Upper lobe of left lung (tissue), 6 donors: ENCODE results near the gene LARGE1. TPM values are rescaled to one million over a fixed set of nuclear protein-coding genes. Genes with fewer than 3 reads are reported as not detected.

ENCODE experiments used
- ATAC-seq, 2 donors: fragments of 200-7000 bp; cut with Tn5 transposase; one replicate each; pipeline ENCODE4 v1.9.1; 2022; ENCODE audit warnings: mild to moderate bottlenecking in 2 of 2, moderate library complexity in 2 of 2; ENCODE audit not compliant: low FRiP score in 2 of 2
- DNase-seq, 2 donors: peaks; one replicate each; pipeline ENCODE4 v3.0.0-alpha.2; 2019 to 2020
- H3K27ac ChIP-seq, 4 donors: fragments of 200-600 bp; sonication (generic); one replicate each; pipeline ENCODE4 v1.5.1; 2016 to 2019
- H3K27me3 ChIP-seq, 4 donors: fragments of 200-600 bp; sonication (generic); one replicate each; pipeline ENCODE4 v1.5.1; 2017 to 2019
- H3K36me3 ChIP-seq, 4 donors: fragments of 200-600 bp; sonication (generic); one replicate each; pipeline ENCODE4 v1.5.1; 2016 to 2019
- H3K4me1 ChIP-seq, 4 donors: fragments of 200-600 bp; sonication (generic); one replicate each; pipeline ENCODE4 v1.5.1; 2018 to 2019
- H3K4me3 ChIP-seq, 4 donors: fragments of 200-600 bp; sonication (generic); one replicate each; pipeline ENCODE4 v1.5.1; 2017 to 2019; ENCODE audit warnings: mild to moderate bottlenecking in 2 of 4, moderate library complexity in 1 of 4
- H3K9me3 ChIP-seq, 4 donors: fragments of 200-600 bp; sonication (generic); one replicate each; pipeline ENCODE4 v1.5.1; 2018 to 2019
- EP300 ChIP-seq, 4 donors: sonication (generic); formaldehyde crosslinking; IDR thresholded peaks; one replicate each; pipeline ENCODE4 v1.5.1; 2017; ENCODE audit warnings: antibody characterized with exemption in 4 of 4, control low read depth in 2 of 4
- POLR2A ChIP-seq, 4 donors: fragments of 450-650 bp; IDR thresholded peaks; one replicate each; pipeline ENCODE4 v1.5.1; 2016 to 2017; ENCODE audit warnings: antibody characterized with exemption in 4 of 4, mild to moderate bottlenecking in 2 of 4
- POLR2AphosphoS5 ChIP-seq, 2 donors: sonication (generic); formaldehyde crosslinking; IDR thresholded peaks; one replicate each; pipeline ENCODE4 v1.5.1; 2017; ENCODE audit warnings: antibody characterized with exemption in 2 of 2
- WGBS, 2 donors: methylation state at CpG; one replicate each; pipeline ENCODE4 v1.1.5; 2017 to 2018; 5-methylcytosine and 5-hydroxymethylcytosine counted together
- total RNA-seq, 6 donors: library from RNA; depleted of rRNA in 4 of 6; stranded (reverse); fragments of >200 nt in 4 of 6; gene quantifications; one replicate each; pipeline versions ENCODE4 v1.1.0 to v1.2.1, GENCODE V29; 2016 to 2021
- TF ChIP-seq, protein P1 (sequence below), 6 experiments: fragments of 450-650 bp in 4 of 6; fragments of 200-600 bp in 2 of 6; sonication (generic) in 2 of 6; IDR thresholded peaks; one replicate each; pipeline ENCODE4 v1.5.1; 2016 to 2019; ENCODE audit warnings: antibody characterized with exemption in 6 of 6
- donor health status: DM: no; HTN: no; CAD: no; lungs with moderate emphysema.
- donor health status: DM: no; HTN: yes; CAD: no; lungs with severe emphysema.

The LARGE1 gene
- total RNA-seq, 6 donors from 2014 or later, result 14.0 to 56.6 (median 25.3) TPM

- ATAC-seq (no peak), DNase-seq (peak in 1 of 2 donors; percentile 13)
- no peaks in the 10 kb centered on the region for H3K36me3 ChIP-seq
- H3K4me3 ChIP-seq, result no peak overlapping the region
- H3K4me1 ChIP-seq, result no peaks in the 10 kb centered on the region
- 93 to 96% methylated on average over 5 to 7 of the region's 7 CpGs for WGBS, 2 donors
- no peak for TF ChIP-seq POLR2A (IDR thresholded peaks at IDR 0.05)
- TF ChIP-seq, protein P1, sequence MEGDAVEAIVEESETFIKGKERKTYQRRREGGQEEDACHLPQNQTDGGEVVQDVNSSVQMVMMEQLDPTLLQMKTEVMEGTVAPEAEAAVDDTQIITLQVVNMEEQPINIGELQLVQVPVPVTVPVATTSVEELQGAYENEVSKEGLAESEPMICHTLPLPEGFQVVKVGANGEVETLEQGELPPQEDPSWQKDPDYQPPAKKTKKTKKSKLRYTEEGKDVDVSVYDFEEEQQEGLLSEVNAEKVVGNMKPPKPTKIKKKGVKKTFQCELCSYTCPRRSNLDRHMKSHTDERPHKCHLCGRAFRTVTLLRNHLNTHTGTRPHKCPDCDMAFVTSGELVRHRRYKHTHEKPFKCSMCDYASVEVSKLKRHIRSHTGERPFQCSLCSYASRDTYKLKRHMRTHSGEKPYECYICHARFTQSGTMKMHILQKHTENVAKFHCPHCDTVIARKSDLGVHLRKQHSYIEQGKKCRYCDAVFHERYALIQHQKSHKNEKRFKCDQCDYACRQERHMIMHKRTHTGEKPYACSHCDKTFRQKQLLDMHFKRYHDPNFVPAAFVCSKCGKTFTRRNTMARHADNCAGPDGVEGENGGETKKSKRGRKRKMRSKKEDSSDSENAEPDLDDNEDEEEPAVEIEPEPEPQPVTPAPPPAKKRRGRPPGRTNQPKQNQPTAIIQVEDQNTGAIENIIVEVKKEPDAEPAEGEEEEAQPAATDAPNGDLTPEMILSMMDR (IDR thresholded peaks at IDR 0.05), result no peak
- no peak for TF ChIP-seq POLR2AphosphoS5 (IDR thresholded peaks at IDR 0.05)
- TF ChIP-seq EP300 (IDR thresholded peaks at IDR 0.05), result no peak
- peaks cover 0 to 5% (median 2%) of the 10 kb centered on the region in 4 donors for H3K9me3 ChIP-seq
- H3K27me3 ChIP-seq, result no peaks in the 10 kb centered on the region
- H3K27ac ChIP-seq, result no peak overlapping the region
These were observed 279.4 kb downstream of the LARGE1 start for GRCh38 chr22:33640900-33641299.

DNA sequence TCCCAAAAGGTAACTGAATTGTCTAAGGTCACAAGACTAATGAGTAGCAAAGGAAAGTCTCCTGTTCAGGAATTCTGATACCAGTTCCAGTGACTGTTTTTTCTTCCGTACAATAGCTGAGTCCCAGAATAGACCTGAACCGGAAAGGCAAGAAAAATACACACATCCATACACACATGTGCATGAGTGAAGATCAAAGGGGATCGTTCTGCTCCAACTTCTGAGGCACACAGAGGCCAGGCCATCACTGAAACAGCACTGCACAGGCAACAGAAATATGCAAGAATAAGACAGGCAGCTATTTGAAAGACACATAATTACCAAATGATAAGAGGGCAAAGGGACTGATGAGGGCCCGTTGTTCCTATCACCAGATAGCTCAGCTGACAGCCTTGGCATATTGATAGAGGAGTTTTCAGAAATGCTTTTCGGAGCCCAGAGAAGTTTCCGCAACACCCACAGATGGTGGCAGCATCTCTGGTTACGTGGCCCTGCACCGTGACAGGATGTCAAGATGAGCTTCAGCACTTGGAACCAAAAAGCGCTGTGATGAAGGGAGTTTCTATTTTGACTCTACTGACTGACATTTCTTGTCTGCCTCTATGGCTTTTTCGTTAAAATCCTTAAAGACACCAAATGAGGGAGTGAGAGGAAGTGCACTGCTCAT, 280.6 kb downstream of the LARGE1 start:
- Histone ChIP-seq H3K27me3 (no peaks in the 10 kb centered on the region), H3K4me1 (no peaks in the 10 kb centered on the region), H3K9me3 (peaks cover 0 to 5% (median 0%) of the 10 kb centered on the region in 4 donors), H3K4me3 (no peak overlapping the region), H3K27ac (no peak overlapping the region), H3K36me3 (no peaks in the 10 kb centered on the region)
- DNase-seq, result no peak
- 68 to 76% methylated on average over 10 of the region's 10 CpGs for WGBS, 2 donors
- no peak for ATAC-seq
- no peak for TF ChIP-seq POLR2AphosphoS5 (IDR thresholded peaks at IDR 0.05)
- TF ChIP-seq POLR2A (IDR thresholded peaks at IDR 0.05), result no peak
- no peak for TF ChIP-seq EP300 (IDR thresholded peaks at IDR 0.05)
- TF ChIP-seq, protein P1 (IDR thresholded peaks at IDR 0.05), result no peak

- Histone ChIP-seq H3K4me3 (no peak overlapping the region), H3K27ac (no peak overlapping the region), H3K9me3 (peaks cover 0 to 5% (median 0%) of the 10 kb centered on the region in 4 donors), H3K36me3 (no peaks in the 10 kb centered on the region), H3K27me3 (no peaks in the 10 kb centered on the region), H3K4me1 (no peaks in the 10 kb centered on the region)
- 25 to 74% methylated on average over 2 of the region's 2 CpGs for WGBS, 2 donors
- TF ChIP-seq POLR2A (IDR thresholded peaks at IDR 0.05), result no peak
- TF ChIP-seq EP300 (IDR thresholded peaks at IDR 0.05), result no peak
- TF ChIP-seq, protein P1 (IDR thresholded peaks at IDR 0.05), result no peak
- no peak for TF ChIP-seq POLR2AphosphoS5 (IDR thresholded peaks at IDR 0.05)
- DNase-seq, result no peak
- ATAC-seq, result no peak
These were observed 284.5 kb downstream of the LARGE1 start for GRCh38 chr22:33635766-33636165.

DNA sequence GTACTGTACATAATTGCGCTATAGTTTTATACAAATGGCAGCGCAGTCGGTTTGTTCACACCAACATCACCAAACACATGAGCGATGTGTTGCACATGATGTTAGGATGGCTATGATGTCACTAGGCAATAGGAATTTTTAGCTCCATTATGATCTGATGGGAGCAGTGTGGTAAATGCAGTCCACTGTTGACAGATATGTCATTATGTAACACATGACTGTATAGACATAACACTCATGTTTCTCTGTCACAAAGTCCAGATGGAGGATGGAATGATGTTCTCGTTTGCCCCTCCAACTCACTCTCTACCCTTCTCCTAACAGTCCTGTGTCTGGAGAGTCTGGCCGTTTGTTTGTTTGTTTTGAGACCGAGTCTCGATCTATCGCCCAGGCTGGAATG, 288.5 kb downstream of the LARGE1 start:
- DNase-seq, result no peak
- Histone ChIP-seq H3K4me3 (no peak overlapping the region), H3K36me3 (no peaks in the 10 kb centered on the region), H3K4me1 (no peaks in the 10 kb centered on the region), H3K27me3 (no peaks in the 10 kb centered on the region), H3K9me3 (no peaks in the 10 kb centered on the region), H3K27ac (no peak overlapping the region)
- WGBS, 2 donors, result 94 to 95% methylated on average over 9 of the region's 9 CpGs
- no peak for TF ChIP-seq EP300 (IDR thresholded peaks at IDR 0.05)
- TF ChIP-seq POLR2A (IDR thresholded peaks at IDR 0.05), result no peak
- no peak for TF ChIP-seq POLR2AphosphoS5 (IDR thresholded peaks at IDR 0.05)
- TF ChIP-seq, protein P1 (IDR thresholded peaks at IDR 0.05), result no peak
- no peak for ATAC-seq

DNA sequence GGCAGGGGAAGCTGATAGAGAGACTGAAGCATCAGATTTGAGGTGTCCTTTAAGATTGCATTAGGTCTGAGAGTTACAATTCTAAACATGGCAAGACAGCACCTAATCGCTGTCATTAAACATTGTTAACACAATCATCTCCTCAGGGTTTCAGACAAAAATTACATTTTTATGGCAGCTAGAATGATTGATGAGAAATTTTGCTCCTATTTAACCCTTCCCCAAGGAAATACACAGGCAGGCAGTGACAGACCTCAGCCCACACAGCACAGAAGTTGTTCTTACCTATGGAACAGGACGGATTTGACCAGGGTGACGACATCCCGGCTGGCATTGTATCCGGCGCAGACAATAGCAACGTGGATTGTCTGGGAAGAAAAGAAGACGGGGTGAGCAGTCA, 294.3 kb downstream of the LARGE1 start:
- H3K9me3 ChIP-seq, result no peaks in the 10 kb centered on the region
- TF ChIP-seq POLR2AphosphoS5 (IDR thresholded peaks at IDR 0.05) (no peak), EP300 (IDR thresholded peaks at IDR 0.05) (no peak), POLR2A (IDR thresholded peaks at IDR 0.05) (no peak)
- TF ChIP-seq, protein P1 (IDR thresholded peaks at IDR 0.05), result no peak
- no peaks in the 10 kb centered on the region for H3K27me3 ChIP-seq
- WGBS, 2 donors, result 82 to 86% methylated on average over 8 of the region's 8 CpGs
- ATAC-seq, result no peak
- no peaks in the 10 kb centered on the region for H3K4me1 ChIP-seq
- H3K4me3 ChIP-seq, result no peak overlapping the region
- H3K27ac ChIP-seq, result no peak overlapping the region
- DNase-seq, result no peak
- no peaks in the 10 kb centered on the region for H3K36me3 ChIP-seq
